ENCODE measurements around the gene REG4. TPM values are rescaled to one million over a fixed set of nuclear protein-coding genes. Genes with fewer than 3 reads are reported as not detected.

The REG4 gene
- polyA plus RNA-seq, 12 donors: 0.30 to 22.2 TPM; not detected in 10

- no peak for DNase-seq
Measured at GRCh38 chr1:119782631-119783325, 28.5 kb downstream of the REG4 start.

- DNase-seq: no peak
Measured at GRCh38 chr1:119781434-119782210, 29.6 kb downstream of the REG4 start.

- DNase-seq: peak; percentile 73
Measured at GRCh38 chr1:119779869-119780356, 31.3 kb downstream of the REG4 start.

- DNase-seq: no peak
Measured at GRCh38 chr1:119778886-119779560, 32.2 kb downstream of the REG4 start.

GRCh38 chr1:119778359-119778758 lies 32.9 kb downstream of the REG4 start:
- DNase-seq: no peak

- no peak for DNase-seq
Measured at GRCh38 chr1:119774746-119775490, 36.3 kb downstream of the REG4 start.

GRCh38 chr1:119773711-119774241 lies 37.5 kb downstream of the REG4 start:
- DNase-seq: no peak

GRCh38 chr1:119772298-119772697 lies 39.0 kb downstream of the REG4 start:
- DNase-seq: no peak

GRCh38 chr1:119771770-119772169 lies 39.5 kb downstream of the REG4 start:
- DNase-seq: no peak

GRCh38 chr1:119771016-119771415 lies 40.2 kb downstream of the REG4 start:
- no peak for DNase-seq

- no peak for DNase-seq
Measured at GRCh38 chr1:119768778-119769177, 42.5 kb downstream of the REG4 start, which contains the start of gene HMGCS2. HMGCS2 (minus strand) TSS chr1:119768905; CDS start chr1:119768844, 61 bp downstream.

GRCh38 chr1:119767486-119767885 lies 43.8 kb downstream of the REG4 start:
- DNase-seq: no peak

GRCh38 chr1:119766374-119766794 lies 44.9 kb downstream of the REG4 start:
- DNase-seq: no peak

- DNase-seq: no peak
Measured at GRCh38 chr1:119764220-119764619, 47.0 kb downstream of the REG4 start.

- no peak for DNase-seq
Measured at GRCh38 chr1:119762953-119763352, 48.3 kb downstream of the REG4 start.

GRCh38 chr1:119762409-119762808 lies 48.9 kb downstream of the REG4 start:
- no peak for DNase-seq

- no peak for DNase-seq
Measured at GRCh38 chr1:119758584-119758983, 52.7 kb downstream of the REG4 start.

GRCh38 chr1:119752592-119752991 lies 58.7 kb downstream of the REG4 start:
- DNase-seq: no peak

- DNase-seq: no peak
Measured at GRCh38 chr1:119748040-119748439, 63.2 kb downstream of the REG4 start.

- DNase-seq: no peak
Measured at GRCh38 chr1:119747451-119747850, 63.8 kb downstream of the REG4 start.

GRCh38 chr1:119745034-119745433 lies 66.2 kb downstream of the REG4 start:
- DNase-seq: no peak

- DNase-seq: no peak
Measured at GRCh38 chr1:119744598-119744942, 66.7 kb downstream of the REG4 start.

Data from muscle of arm (tissue), 12 donors.